ENCODE measurements around the gene RABL3.
A peak's percentile ranks its signal among the peaks of the same experiment; 100 is the strongest.
"Not testable (repeated sequence)": the region's sequence is repeated elsewhere in the genome, so short reads cannot be mapped to it uniquely, and the experiment has no call there.

Gene RABL3

DNA sequence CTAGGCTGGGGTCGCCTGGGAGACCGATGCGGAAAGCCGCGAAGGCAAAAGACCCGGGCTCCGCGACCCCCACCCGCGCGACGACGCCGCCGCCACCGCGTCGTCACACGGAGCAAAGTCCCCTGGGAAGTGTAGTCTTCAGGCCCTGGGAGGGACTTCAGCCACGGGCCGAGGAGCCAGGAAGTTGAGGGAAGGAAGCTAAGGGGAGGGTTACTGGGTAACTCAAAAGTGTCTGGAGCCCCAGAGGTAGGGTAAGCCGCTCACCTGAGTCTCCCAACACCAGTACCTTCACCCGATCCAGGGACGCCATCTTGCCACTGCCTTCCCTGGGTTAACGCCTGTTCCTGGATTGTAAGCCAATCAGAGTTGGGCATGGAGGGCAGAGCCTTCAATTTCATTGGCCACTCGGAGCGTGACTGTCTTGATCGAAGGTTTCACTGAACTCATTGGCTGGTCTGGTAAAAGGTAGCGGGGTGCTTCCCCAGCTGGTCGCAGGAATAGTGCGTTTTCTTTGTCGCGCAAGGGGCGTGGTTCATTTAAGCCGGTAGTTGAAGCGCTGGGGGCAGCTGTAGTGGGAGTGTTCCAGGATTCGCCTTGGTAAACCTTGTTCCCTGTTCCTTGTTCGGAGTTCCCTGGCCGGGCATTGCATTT, at the start of gene RABL3, which contains the start of gene GTF2E1:
Gene RABL3 (minus strand): TSS at position 319 of the 651 bp plus-strand sequence. CDS start 9 bp downstream, at position 310.
Gene GTF2E1 (plus strand): TSS at position 547 of the 651 bp plus-strand sequence. CDS start 7,809 bp downstream, outside the sequence.
- DNase-seq (ENCODE audit: low read depth) = peak; percentile 90

DNA sequence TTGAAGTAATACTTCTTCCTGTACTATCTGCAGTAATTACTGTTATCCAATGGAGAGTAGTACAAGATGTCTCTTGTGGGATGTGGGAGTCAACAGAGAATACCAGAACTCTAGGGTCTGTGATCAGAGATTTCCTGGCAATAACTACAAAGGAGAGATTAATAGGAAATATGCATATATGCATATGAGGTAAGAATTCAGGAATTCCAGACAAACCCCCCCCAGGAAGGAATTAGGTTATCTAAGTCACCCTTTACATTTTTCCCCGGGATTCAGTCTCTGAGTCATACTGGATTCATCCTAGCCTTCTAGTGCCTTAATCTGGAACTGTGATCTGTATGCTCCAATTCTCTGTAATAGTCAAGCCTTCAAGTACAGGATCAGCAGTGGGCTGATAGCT, 49.6 kb upstream of the RABL3 start:
- DNase-seq (ENCODE audit: low read depth) = no peak

DNA sequence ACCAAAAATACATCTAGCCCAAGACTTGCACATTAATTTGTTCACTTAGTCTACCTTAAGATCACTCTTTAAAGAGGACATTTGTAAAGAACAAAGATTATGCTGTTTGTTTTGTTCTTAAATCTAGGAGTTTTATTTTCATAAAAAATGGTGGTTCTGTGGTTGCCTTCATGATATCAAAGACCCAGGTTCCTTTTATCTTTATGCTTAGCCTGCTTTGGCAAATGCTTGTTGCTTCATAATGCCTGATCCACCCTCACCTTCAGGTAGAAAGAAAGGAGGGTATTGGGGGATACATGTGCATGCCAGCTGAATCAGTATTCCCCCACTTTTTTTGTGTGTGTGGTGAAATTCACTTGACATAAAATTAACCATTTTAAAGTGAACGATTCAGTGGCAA, 48.7 kb upstream of the RABL3 start:
- DNase-seq (ENCODE audit: low read depth) = no peak

DNA sequence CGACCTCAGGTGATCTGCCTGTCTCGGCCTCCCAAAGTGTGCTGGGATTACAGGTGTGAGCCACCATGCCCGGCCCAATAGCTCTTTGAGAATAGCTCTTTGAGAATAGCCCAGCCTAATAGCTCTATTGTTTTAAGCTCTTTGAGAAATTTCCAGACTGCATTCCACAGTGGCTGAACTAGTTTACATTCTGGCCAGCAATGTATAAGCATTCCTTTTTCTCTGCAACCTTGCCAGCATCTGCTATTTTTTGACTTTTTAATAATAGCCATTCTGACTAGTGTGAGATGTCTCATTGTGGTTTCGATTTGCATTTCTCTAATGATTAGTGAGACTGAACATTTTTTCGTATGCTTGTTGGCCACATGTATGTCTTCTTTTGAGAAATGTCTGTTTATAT, 43.5 kb upstream of the RABL3 start:
- not testable (repeated sequence) for DNase-seq (ENCODE audit: low read depth)

GRCh38 chr3:120780977-120781376, 38.7 kb upstream of the RABL3 start:
- DNase-seq (ENCODE audit: low read depth) = no peak

DNA sequence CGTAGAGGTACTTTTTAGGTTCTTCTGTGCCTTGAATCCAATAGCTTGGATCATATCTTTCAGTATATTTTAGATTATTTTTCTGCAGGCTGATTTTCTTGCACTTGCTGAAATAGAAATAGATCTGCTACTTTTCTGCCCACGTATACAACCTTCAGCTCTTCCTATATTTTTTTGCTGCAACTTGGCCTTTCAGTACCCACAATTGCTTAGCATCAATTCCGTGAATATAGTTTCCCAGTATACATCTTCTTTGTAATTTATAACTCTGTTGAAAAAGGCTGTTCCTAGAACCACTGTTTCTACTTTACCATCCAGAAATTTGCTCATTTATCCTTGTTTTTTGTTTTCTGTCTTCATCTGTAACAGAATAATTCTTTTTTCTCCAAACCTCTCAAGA, 36.5 kb upstream of the RABL3 start:
- no peak for DNase-seq (ENCODE audit: low read depth)

GRCh38 chr3:120775411-120775810, 33.1 kb upstream of the RABL3 start:
- DNase-seq (ENCODE audit: low read depth) = no peak

DNA sequence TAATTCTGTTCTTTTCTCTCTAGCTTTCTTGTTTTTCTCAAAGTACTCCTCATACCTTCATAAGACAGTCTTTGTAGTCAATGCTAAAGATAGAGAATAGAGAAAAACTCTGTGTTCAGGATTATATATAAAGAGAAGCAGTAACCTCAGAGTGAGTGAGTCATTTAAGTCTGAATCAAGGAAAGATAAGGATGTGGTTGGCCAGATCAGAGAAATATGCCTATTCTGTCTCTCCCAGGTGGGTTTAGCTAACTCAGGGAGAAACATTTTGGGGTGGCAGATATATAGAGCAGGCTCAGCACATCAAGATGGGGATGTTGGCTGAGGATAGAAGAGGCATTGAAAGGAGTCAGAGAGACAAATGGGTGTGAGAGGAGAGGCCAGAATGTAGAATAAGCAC, 31.6 kb upstream of the RABL3 start:
- no peak for DNase-seq (ENCODE audit: low read depth)

DNA sequence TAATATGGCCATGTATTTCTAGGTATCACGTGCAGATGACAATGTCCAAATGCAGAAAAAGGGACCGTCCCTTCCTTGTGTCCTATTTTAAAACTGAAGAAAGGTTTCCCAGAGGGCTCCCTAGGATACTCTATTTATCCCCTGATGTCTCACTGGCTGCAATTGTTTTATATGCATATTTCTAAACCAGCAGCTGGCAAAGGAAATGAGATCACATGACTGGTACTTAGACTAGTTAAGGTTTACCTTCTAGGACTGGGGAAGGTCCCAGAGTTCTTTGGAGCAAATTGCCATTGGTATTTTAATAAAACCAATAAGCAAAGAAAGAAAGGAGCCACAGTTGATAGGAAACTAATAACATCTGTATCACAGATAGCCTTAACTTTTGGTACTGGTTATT, 29.8 kb upstream of the RABL3 start:
- DNase-seq (ENCODE audit: low read depth) = no peak

DNA sequence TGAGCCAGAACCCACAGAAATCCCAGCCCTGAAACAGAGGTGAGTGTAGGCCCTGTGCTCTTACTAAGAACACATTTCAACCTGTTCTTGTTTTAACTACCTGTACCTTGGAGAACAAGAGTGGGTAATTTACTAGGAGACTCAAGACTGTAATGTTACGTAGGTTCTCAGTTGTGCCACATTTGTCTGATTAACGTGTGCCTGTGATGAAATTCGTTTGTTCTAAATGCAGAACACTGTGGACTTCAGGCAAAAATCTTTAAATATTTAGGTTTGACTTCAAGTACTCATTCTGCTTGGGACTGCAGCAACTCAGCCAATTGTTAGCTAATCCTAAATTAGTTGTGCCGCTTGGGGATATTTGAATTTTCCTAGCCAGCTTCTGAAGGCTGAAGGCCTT, 28.6 kb upstream of the RABL3 start:
- no peak for DNase-seq (ENCODE audit: low read depth)

DNA sequence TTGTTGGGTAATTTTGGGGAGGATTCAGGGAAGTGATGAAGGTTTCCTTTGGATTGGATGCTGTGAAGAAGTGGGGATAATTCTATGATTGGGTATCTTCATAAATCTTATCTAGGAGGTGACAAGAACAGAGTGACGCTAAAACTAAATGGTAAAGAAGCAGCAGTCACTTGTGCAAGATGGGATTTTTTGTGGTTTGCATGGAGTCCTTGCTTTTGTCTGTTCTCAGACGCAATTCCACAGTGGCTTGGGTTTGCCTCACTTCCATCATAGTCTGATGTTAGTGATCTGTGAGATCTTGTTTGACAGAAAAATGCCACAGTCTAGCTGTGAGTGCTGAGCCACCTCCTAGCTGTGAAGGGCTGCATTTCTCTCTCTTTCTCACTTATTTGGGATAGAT, 27.1 kb upstream of the RABL3 start:
- DNase-seq (ENCODE audit: low read depth) = no peak

DNA sequence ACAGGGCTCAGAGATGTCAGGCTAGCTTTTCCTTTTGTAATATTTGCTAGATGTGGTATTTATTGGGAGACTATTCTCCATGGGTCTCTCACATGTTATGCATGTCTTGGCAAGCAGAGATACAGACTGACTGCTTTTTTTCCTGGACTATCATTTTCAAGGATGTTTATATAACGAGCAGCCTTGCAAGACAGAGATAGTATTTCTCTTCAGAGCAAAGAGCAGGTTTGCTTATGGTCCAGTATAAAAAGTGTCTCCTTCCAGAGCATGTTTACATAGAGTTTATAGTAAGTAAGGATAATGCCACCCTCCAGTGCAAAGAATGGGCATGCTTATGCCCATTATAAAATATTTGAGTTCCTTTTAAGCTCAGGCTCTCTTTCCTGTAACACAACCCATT, 24.8 kb upstream of the RABL3 start:
- DNase-seq (ENCODE audit: low read depth) = no peak

- no peak for DNase-seq (ENCODE audit: low read depth)
Measured at GRCh38 chr3:120766576-120766975, 24.3 kb upstream of the RABL3 start.

GRCh38 chr3:120765830-120766493, 23.6 kb upstream of the RABL3 start:
- DNase-seq (ENCODE audit: low read depth) = no peak

DNA sequence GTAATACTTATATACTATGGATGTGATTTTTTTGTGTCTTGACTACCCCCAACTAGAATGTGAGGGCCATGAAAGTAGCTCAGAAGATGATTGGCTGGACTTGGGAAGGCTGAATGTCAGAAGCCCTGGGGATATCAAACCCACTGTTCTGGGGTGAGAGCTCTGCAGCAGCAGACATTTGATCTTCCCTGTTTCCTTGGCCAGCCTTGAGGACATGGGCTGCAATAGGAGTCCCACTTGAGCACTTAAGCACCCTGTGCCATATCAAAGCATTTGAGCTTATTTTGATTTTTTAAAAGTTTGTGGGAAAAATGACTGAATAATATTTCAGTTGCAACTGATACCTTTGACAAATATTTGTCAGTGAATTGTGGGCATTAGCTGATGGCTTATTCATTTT, 21.9 kb upstream of the RABL3 start:
- no peak for DNase-seq (ENCODE audit: low read depth)

GRCh38 chr3:120763601-120764000, 21.3 kb upstream of the RABL3 start:
- no peak for DNase-seq (ENCODE audit: low read depth)

- no peak for DNase-seq (ENCODE audit: low read depth)
Measured at GRCh38 chr3:120762615-120763014, 20.3 kb upstream of the RABL3 start.

DNA sequence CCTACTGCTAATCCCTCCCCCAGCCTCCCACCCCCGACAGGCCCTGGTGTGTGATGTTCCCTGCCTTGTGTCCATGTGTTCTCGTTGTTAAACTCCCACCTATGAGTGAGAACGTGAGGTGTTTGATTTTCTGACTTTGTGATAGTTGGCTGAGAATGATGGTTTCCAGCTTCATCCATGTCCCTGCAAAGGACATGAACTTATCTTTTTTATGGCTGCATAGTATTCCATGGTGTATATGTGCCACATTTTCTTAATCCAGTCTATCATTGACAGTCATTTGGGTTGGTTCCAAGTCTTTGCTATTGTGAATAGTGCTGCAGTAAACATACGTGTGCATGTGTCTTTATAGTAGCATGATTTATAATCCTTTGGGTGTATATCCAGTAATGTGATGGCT, 16.2 kb upstream of the RABL3 start:
- DNase-seq (ENCODE audit: low read depth) = not testable (repeated sequence)

DNA sequence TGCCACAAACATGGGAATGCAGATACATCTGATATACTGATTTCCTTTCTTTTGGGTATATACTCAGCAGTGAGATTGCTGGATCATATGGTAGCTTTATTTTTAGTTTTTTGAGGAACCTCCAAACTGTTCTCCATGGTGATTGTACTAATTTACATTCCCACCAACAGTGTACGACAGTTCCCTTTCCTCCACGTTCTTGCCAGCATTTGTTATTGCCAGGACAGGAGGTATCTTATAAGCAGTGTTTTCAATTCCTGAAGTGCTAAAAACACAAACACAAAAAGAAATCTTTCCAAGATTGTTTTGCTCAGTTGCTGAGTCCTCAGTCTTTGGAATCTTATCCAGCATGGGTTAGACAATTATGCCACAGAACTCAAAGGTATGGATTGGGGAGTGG, 13.7 kb upstream of the RABL3 start:
- DNase-seq (ENCODE audit: low read depth) = no peak

DNA sequence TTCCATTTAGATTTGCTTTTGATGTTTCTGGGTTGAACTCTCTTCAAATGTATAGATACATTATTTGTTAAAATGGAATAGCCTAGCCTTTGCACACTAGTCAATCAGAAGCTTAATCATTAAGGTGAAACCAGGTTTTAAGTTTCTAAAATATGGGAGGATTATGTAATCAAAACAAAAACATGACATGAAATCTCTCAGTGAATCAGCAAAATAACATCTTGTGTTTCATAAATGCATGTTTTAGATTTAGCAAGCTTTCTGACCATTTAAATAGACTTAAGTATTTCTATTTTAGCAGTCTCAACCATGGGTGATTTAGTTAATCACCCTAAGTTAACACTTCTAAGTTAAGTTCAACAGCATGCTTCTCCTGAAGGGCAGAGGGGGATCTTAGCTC, 11.5 kb upstream of the RABL3 start:
- no peak for DNase-seq (ENCODE audit: low read depth)

GRCh38 chr3:120752865-120753264, 10.5 kb upstream of the RABL3 start:
- no peak for DNase-seq (ENCODE audit: low read depth)

GRCh38 chr3:120752230-120752629, 9.9 kb upstream of the RABL3 start:
- DNase-seq (ENCODE audit: low read depth) = no peak

- no peak for DNase-seq (ENCODE audit: low read depth)
Measured at GRCh38 chr3:120749843-120750242, 7.5 kb upstream of the RABL3 start.

DNA sequence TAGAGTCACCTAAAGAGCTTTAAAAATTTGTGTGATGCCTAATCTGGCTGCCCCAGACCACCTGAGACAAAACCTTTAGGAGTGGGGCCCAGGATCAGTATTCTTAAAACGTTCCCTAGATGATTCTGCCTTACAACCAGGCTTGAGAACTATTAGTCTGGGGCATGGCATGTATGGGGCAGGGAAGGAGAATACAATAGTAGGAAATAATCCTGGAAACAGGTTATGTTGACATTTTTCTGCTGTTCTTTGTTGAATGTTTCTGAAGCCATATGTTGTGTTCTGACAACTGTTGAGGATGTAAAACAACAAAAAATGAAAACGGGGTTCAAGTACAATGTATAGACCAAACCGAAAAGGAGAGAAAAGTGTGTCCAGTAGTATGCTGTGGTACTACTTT, 3.1 kb upstream of the RABL3 start:
- DNase-seq (ENCODE audit: low read depth) = no peak
